ENCODE results near the gene CDH23.

CDH23 gene

DNA sequence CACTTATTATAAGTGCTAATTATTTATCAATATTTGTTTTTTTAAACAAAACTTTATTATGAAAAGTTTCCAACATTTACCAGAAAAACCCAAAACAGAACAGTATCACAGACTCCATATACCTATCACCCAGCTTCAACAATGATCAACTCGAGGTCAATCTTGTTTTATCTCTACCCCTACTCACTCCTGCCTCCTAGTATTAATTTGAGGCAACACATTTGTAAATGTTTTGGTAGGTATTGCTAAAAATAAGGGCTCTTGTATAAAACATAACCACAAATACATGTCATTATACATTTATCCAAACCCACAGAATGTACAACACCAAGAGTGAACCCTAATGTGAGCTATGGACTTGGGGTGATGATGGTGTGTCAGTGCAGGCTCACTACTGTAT is 15.9 kb upstream of the CDH23 start:
- no peak for TF ChIP-seq ISL1 (CRISPR knock-in tag; IDR thresholded peaks at IDR 0.05)
- TF ChIP-seq, protein P1, sequence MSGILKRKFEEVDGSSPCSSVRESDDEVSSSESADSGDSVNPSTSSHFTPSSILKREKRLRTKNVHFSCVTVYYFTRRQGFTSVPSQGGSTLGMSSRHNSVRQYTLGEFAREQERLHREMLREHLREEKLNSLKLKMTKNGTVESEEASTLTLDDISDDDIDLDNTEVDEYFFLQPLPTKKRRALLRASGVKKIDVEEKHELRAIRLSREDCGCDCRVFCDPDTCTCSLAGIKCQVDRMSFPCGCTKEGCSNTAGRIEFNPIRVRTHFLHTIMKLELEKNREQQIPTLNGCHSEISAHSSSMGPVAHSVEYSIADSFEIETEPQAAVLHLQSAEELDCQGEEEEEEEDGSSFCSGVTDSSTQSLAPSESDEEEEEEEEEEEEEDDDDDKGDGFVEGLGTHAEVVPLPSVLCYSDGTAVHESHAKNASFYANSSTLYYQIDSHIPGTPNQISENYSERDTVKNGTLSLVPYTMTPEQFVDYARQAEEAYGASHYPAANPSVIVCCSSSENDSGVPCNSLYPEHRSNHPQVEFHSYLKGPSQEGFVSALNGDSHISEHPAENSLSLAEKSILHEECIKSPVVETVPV (CRISPR knock-in tag; IDR thresholded peaks at IDR 0.05) = no peak
- no peak for TF ChIP-seq PPARA (CRISPR knock-in tag; IDR thresholded peaks at IDR 0.05; ENCODE audit: borderline replicate concordance)
- TF ChIP-seq RARB (CRISPR knock-in tag; IDR thresholded peaks at IDR 0.05) = no peak
- TF ChIP-seq, protein P2, sequence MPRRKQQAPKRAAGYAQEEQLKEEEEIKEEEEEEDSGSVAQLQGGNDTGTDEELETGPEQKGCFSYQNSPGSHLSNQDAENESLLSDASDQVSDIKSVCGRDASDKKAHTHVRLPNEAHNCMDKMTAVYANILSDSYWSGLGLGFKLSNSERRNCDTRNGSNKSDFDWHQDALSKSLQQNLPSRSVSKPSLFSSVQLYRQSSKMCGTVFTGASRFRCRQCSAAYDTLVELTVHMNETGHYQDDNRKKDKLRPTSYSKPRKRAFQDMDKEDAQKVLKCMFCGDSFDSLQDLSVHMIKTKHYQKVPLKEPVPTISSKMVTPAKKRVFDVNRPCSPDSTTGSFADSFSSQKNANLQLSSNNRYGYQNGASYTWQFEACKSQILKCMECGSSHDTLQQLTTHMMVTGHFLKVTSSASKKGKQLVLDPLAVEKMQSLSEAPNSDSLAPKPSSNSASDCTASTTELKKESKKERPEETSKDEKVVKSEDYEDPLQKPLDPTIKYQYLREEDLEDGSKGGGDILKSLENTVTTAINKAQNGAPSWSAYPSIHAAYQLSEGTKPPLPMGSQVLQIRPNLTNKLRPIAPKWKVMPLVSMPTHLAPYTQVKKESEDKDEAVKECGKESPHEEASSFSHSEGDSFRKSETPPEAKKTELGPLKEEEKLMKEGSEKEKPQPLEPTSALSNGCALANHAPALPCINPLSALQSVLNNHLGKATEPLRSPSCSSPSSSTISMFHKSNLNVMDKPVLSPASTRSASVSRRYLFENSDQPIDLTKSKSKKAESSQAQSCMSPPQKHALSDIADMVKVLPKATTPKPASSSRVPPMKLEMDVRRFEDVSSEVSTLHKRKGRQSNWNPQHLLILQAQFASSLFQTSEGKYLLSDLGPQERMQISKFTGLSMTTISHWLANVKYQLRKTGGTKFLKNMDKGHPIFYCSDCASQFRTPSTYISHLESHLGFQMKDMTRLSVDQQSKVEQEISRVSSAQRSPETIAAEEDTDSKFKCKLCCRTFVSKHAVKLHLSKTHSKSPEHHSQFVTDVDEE (CRISPR knock-in tag; IDR thresholded peaks at IDR 0.05) = no peak
- TF ChIP-seq ZC3H10 (CRISPR knock-in tag; IDR thresholded peaks at IDR 0.05) = no peak
- TF ChIP-seq GLIS3 (CRISPR knock-in tag; IDR thresholded peaks at IDR 0.05) = no peak
- TF ChIP-seq, protein P3, sequence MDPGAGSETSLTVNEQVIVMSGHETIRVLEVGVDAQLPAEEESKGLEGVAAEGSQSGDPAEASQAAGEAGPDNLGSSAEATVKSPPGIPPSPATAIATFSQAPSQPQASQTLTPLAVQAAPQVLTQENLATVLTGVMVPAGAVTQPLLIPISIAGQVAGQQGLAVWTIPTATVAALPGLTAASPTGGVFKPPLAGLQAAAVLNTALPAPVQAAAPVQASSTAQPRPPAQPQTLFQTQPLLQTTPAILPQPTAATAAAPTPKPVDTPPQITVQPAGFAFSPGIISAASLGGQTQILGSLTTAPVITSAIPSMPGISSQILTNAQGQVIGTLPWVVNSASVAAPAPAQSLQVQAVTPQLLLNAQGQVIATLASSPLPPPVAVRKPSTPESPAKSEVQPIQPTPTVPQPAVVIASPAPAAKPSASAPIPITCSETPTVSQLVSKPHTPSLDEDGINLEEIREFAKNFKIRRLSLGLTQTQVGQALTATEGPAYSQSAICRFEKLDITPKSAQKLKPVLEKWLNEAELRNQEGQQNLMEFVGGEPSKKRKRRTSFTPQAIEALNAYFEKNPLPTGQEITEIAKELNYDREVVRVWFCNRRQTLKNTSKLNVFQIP (CRISPR knock-in tag; IDR thresholded peaks at IDR 0.05; ENCODE audit: borderline replicate concordance, low read depth) = no peak
- TF ChIP-seq, protein P4, sequence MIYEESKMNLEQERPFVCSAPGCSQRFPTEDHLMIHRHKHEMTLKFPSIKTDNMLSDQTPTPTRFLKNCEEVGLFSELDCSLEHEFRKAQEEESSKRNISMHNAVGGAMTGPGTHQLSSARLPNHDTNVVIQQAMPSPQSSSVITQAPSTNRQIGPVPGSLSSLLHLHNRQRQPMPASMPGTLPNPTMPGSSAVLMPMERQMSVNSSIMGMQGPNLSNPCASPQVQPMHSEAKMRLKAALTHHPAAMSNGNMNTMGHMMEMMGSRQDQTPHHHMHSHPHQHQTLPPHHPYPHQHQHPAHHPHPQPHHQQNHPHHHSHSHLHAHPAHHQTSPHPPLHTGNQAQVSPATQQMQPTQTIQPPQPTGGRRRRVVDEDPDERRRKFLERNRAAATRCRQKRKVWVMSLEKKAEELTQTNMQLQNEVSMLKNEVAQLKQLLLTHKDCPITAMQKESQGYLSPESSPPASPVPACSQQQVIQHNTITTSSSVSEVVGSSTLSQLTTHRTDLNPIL (CRISPR knock-in tag; IDR thresholded peaks at IDR 0.05; ENCODE audit: low read depth) = no peak
- TF ChIP-seq OSR1 (CRISPR knock-in tag; IDR thresholded peaks at IDR 0.05) = no peak
- TF ChIP-seq ESRRG (CRISPR knock-in tag; IDR thresholded peaks at IDR 0.05) = no peak
- no peak for TF ChIP-seq ARNTL (CRISPR knock-in tag; IDR thresholded peaks at IDR 0.05; ENCODE audit: borderline replicate concordance, low read depth)
- no peak for TF ChIP-seq ZFP30 (CRISPR knock-in tag; IDR thresholded peaks at IDR 0.05)
- TF ChIP-seq BACH2 (CRISPR knock-in tag; IDR thresholded peaks at IDR 0.05; ENCODE audit: borderline replicate concordance) = no peak
- ATAC-seq = no peak

DNA sequence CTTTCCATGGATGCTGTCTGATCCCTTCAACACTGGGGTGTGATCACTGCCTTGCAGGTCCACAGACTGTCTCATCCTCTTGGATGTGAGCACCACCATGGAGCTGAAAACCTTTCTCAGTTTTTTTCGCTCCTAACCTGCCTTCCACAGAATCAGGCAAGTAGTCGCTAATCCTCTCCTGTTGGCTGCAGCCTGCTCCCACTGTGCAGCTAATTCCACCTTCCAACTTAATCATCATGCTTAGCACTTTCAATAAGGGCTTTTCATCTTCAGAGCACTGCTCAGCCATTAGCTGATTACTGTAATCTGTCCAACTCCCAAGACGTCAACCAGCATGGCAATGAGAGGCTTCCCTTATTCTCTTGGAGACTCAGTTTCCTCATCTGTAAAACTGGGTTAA is 15.1 kb upstream of the CDH23 start:
- TF ChIP-seq ZFP30 (CRISPR knock-in tag; IDR thresholded peaks at IDR 0.05) (no peak), PPARA (CRISPR knock-in tag; IDR thresholded peaks at IDR 0.05; ENCODE audit: borderline replicate concordance) (no peak), TOX (CRISPR knock-in tag; IDR thresholded peaks at IDR 0.05; ENCODE audit: borderline replicate concordance) (no peak), ZC3H10 (CRISPR knock-in tag; IDR thresholded peaks at IDR 0.05) (no peak), ZNF70 (CRISPR knock-in tag; IDR thresholded peaks at IDR 0.05) (no peak), ISL1 (CRISPR knock-in tag; IDR thresholded peaks at IDR 0.05) (no peak), SNAI2 (CRISPR knock-in tag; IDR thresholded peaks at IDR 0.05) (no peak), CSDC2 (CRISPR knock-in tag; IDR thresholded peaks at IDR 0.05) (no peak), BACH2 (CRISPR knock-in tag; IDR thresholded peaks at IDR 0.05; ENCODE audit: borderline replicate concordance) (no peak), GLIS3 (CRISPR knock-in tag; IDR thresholded peaks at IDR 0.05) (no peak), ZNF565 (CRISPR knock-in tag; conservative IDR thresholded peaks at IDR 0.05; ENCODE audit: low read depth) (no peak), ZNF8 (CRISPR knock-in tag; IDR thresholded peaks at IDR 0.05) (no peak), TCF4 (CRISPR knock-in tag; IDR thresholded peaks at IDR 0.05; ENCODE audit: borderline replicate concordance) (no peak)
- TF ChIP-seq, protein P1 (CRISPR knock-in tag; IDR thresholded peaks at IDR 0.05) = no peak
- TF ChIP-seq, protein P3 (CRISPR knock-in tag; IDR thresholded peaks at IDR 0.05; ENCODE audit: borderline replicate concordance, low read depth) = no peak
- TF ChIP-seq, protein P4 (CRISPR knock-in tag; IDR thresholded peaks at IDR 0.05; ENCODE audit: low read depth) = no peak
- TF ChIP-seq, protein P2 (CRISPR knock-in tag; IDR thresholded peaks at IDR 0.05) = no peak
- TF ChIP-seq, protein P5, sequence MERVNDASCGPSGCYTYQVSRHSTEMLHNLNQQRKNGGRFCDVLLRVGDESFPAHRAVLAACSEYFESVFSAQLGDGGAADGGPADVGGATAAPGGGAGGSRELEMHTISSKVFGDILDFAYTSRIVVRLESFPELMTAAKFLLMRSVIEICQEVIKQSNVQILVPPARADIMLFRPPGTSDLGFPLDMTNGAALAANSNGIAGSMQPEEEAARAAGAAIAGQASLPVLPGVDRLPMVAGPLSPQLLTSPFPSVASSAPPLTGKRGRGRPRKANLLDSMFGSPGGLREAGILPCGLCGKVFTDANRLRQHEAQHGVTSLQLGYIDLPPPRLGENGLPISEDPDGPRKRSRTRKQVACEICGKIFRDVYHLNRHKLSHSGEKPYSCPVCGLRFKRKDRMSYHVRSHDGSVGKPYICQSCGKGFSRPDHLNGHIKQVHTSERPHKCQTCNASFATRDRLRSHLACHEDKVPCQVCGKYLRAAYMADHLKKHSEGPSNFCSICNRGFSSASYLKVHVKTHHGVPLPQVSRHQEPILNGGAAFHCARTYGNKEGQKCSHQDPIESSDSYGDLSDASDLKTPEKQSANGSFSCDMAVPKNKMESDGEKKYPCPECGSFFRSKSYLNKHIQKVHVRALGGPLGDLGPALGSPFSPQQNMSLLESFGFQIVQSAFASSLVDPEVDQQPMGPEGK (CRISPR knock-in tag; IDR thresholded peaks at IDR 0.05; ENCODE audit: borderline replicate concordance) = no peak

More for the DNA sequence above, 15.1 kb upstream of the CDH23 start:
- no peak for ATAC-seq
